Right kidney (tissue), 1 donor: ENCODE measurements around the gene ANKS6.

ENCODE experiments used
- DNase-seq: peaks from one replicate; pipeline ENCODE4 v3.0.0-alpha.2; 2016

The ANKS6 gene

GRCh38 chr9:98736226-98736625 is 60.1 kb downstream of the ANKS6 start:
- DNase-seq = no peak

- DNase-seq = no peak
Observed at GRCh38 chr9:98732801-98733200, 63.6 kb downstream of the ANKS6 start.

- DNase-seq = no peak
Observed at GRCh38 chr9:98732091-98732490, 64.3 kb downstream of the ANKS6 start.

GRCh38 chr9:98730871-98731270 is 65.5 kb downstream of the ANKS6 start:
- no peak for DNase-seq

GRCh38 chr9:98728500-98728899 is 67.9 kb downstream of the ANKS6 start:
- no peak for DNase-seq

- no peak for DNase-seq
Observed at GRCh38 chr9:98727428-98727827, 68.9 kb downstream of the ANKS6 start.

GRCh38 chr9:98726735-98727134 is 69.6 kb downstream of the ANKS6 start:
- no peak for DNase-seq

GRCh38 chr9:98724810-98725530 is 71.4 kb downstream of the ANKS6 start:
- DNase-seq = no peak

GRCh38 chr9:98721643-98722042 is 74.7 kb downstream of the ANKS6 start:
- DNase-seq = no peak

- no peak for DNase-seq
Observed at GRCh38 chr9:98720402-98720801, 76.0 kb downstream of the ANKS6 start.

- no peak for DNase-seq
Observed at GRCh38 chr9:98719055-98719454, 77.3 kb downstream of the ANKS6 start.

GRCh38 chr9:98714833-98715232 is 81.5 kb downstream of the ANKS6 start:
- DNase-seq = no peak

GRCh38 chr9:98712987-98713386 is 83.4 kb downstream of the ANKS6 start:
- no peak for DNase-seq

GRCh38 chr9:98709968-98710965 is 86.1 kb downstream of the ANKS6 start:
- peak; percentile 38 for DNase-seq

- DNase-seq = peak; percentile 49
Observed at GRCh38 chr9:98708933-98709911, 87.1 kb downstream of the ANKS6 start, which contains the start of gene GABBR2. GABBR2 (minus strand) TSS chr9:98708935; CDS start chr9:98708737, 198 bp downstream.

GRCh38 chr9:98708103-98708932 is 88.0 kb downstream of the ANKS6 start:
- peak; percentile 48 for DNase-seq

- DNase-seq = peak; percentile 93
Observed at GRCh38 chr9:98707166-98708102, 88.9 kb downstream of the ANKS6 start.

GRCh38 chr9:98706651-98707165 is 89.6 kb downstream of the ANKS6 start:
- no peak for DNase-seq

GRCh38 chr9:98702835-98703380 is 93.4 kb downstream of the ANKS6 start:
- DNase-seq = no peak
